Activated CD4-positive, alpha-beta T cell treated with anti-CD3 and anti-CD28 coated beads for 4 hours (primary cell): ENCODE data around the gene RPUSD4.

Experiments used
- DNase-seq, 2 donors: peaks; one replicate each; pipeline ENCODE4 v3.0.0-alpha.2; 2020

RPUSD4 gene

DNA sequence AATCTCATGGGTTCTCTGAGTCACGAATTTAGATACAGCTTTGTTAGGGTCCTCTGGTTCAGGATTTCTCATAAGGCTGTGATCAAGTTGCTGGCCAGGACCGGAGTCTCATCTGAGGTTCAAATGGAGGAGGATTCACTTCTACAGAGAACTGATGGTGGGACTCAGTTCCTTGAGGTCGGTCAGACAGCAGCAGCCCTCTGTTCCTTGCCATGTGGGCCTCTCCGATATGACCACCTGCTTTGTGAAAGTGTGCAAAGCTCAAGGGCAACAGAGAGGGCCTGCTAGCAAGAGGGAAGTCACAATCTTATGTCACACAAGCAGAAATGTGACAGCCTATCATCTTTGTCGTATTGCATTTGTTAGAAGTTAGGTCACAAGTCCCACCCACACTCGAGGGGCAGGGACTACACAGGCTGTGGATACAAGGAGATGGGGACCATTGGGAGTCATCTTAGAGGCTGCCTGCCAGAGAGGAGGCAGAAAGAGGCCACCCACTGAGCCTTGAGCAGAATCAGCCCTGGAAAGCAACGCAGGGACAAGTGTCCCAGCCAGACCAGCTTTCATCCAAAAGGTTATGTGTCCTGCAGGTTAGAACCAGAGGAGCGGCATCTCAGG lies 34.5 kb downstream of the RPUSD4 start:
- no peak for DNase-seq

DNA sequence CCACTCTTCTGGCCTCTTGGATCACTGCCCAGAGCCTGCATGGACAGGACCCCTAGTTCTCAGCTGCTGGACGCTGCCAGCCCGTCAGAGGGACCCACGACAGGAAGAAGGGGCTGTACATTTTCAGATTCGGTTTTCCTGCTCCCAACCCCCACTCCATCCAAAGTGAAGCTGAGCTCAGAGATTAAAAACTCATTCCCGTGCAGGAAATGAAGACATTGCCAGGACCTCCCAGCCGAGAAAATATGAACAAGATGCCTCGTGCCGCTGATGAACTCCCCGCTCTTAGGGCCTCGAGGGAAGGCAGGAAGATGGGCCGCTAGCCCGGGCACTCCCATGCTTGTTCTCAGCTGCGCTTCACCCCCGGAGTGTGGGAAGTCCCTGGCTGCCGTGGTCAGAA lies 36.1 kb downstream of the RPUSD4 start:
- DNase-seq = no peak

GRCh38 chr11:126174816-126175215 lies 36.6 kb downstream of the RPUSD4 start:
- DNase-seq = no peak

DNA sequence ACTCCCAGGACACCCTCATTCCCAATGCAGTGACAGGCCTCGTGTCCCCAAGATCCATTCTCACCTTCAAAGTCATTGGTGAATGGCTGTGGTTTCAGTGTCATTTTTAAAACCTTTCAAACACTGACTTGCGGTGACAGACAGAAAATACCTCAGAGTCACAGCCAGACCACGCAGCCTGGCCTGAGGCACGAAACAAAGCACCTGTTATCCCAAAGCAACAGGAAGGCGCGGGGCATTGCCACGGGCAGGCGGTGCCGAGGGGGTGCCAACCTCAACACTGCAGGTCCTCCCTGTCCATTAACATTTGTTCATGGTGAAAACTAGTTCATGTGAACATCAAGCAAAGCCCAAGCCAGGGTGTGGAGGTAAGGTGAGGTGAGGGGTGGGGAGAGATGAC lies 38.2 kb downstream of the RPUSD4 start:
- no peak for DNase-seq

DNA sequence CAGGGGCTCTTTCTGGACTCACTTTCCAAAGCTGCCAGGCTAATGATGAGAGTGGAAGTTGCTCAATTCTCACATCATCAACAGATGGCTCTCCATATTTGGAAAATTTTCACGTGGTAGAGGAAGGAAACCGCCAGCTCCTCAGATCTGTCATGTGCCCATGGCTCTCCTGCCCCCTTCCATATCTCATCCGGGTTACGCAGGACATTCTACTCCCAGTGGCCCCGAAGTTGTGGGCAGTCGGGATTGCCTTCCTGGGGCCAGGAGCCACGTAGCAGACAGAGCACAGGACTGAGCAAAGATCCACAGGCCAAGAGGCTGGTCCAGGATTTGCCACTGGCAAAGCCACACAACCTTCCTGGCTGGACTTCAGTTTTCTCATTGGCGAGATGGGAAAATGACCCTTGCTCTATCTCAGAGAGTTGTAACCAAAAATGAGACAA lies 38.8 kb downstream of the RPUSD4 start:
- no peak for DNase-seq

GRCh38 chr11:126169291-126169690 lies 42.2 kb downstream of the RPUSD4 start:
- no peak for DNase-seq

- DNase-seq = no peak
These were observed 44.0 kb downstream of the RPUSD4 start for GRCh38 chr11:126167488-126167887.

GRCh38 chr11:126166413-126166812 lies 45.0 kb downstream of the RPUSD4 start:
- DNase-seq = no peak

DNA sequence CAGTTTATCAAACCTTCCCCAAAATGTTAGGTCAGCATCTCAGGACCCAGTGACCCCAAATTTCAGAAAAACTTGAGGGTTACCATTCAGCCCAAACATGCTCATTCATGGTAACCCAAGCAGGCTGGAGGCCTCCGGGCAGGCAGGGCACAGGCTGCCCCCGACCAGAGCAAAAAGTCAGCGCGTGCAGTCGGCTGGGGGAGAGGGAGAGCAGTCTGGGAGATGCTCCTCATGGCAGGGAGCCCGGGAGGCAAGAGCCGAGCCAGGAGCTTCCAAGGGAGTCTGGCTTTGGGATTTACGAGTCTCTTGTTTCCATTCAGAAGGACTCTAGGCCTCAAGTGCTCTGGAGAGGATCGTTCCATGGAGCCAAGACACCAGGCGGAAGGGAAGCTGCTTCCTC lies 45.7 kb downstream of the RPUSD4 start:
- no peak for DNase-seq

DNA sequence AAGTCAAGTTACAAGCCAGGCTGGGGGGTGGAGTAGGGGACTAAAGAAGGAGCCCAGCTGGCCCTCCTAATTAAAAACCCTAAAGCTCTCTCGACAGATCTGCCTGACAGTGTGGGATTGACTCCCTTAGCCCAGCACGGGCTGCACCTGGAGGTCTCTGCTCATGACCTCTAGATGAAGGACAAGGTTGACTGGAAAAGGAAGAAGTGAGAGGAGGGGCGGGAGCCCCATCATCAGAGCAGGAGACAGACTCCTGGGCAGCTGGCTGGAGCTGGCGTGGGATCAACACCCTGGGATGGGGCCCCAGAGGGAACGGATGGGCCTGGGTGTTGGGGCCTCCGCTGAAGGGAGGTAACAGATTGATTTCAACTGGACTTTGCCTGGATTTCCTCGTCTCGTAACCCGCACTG lies 46.1 kb downstream of the RPUSD4 start:
- DNase-seq = no peak

DNA sequence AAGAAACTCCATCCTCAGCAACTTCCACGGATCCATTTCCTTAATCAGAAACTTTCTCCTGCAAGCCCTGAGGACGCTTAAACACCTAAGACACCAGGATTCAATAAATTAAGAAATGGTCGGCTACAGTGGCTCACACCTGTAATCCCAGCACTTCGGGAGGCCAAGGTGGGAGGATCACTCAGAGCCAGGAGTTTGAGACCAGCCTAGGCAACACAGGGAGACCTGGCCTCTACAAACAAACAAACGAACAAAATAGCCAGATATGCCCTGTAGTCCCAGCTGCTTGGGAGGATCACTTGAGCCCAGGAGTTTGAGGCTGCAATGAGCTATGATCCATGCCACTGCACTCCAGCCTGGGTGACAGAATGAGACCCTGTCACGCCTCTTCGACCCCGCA lies 46.7 kb downstream of the RPUSD4 start:
- DNase-seq = no peak

DNA sequence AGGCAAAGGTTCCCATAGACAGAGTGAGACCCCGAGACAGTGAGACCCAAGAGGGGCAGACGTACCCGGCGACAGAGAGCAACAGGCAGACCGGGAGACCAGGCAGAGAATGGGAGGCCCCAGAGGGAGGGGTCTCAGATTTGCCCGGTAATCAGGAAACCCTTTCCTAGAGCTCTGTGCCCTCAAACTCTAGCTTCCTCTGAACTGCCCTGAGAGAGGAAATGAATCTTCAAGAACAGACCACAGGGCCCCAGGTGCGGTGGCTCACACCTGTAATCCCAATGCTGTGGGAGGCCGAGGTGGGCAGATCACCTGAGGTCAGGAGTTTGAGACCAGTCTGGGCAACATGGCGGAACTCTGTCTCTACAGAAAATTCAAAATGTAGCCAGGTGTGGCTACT lies 47.7 kb downstream of the RPUSD4 start:
- no peak for DNase-seq

DNA sequence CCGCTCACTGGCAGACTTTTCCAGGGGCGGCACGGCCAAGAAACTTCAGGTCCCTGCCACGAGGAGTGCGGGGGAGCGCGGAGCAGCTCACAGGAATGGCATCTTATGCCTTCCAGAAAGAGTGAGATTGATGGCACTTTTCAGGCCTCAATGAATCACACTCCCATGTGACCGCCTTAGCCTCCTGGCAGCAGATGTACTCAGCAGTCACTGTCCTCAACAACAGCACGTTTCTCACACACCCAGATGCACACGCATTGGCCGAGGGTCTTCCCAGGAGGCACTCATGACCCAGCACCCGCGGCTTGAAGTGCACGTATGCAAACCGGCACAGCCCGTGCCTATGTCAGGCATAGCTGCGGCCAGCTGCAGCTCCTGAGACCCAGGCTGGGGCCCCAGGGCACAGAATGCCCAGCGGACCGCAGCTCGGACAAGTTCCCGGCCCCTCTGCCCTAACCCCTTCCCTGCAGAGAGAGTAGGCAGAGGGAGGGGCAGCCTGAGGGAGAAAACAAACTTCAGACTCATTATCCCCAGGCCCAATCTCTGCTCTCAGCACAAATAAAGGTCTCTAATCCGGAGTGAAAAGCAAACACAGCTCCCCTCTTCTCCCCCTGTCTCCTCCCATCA lies 48.3 kb downstream of the RPUSD4 start:
- DNase-seq = no peak

- no peak for DNase-seq
These were observed 49.0 kb downstream of the RPUSD4 start for GRCh38 chr11:126162306-126163030.

DNA sequence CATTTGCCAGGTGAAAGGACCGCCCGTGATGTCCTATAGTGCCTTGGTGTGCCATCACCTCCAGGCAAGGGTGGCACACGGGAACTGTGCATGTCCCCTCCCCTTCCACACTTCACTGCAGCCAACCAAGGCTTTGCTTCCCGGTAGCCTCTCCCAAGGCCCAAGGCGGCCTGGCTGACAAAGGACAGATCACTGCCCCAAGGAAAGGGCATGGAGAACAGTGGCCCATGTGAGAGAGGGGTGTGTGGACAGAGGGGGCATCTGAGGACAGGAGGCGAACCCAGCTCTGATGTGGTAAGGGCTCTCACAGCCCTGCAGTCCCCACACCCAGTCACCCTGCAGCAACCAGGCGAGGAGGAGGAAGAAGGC lies 50.4 kb downstream of the RPUSD4 start:
- no peak for DNase-seq

DNA sequence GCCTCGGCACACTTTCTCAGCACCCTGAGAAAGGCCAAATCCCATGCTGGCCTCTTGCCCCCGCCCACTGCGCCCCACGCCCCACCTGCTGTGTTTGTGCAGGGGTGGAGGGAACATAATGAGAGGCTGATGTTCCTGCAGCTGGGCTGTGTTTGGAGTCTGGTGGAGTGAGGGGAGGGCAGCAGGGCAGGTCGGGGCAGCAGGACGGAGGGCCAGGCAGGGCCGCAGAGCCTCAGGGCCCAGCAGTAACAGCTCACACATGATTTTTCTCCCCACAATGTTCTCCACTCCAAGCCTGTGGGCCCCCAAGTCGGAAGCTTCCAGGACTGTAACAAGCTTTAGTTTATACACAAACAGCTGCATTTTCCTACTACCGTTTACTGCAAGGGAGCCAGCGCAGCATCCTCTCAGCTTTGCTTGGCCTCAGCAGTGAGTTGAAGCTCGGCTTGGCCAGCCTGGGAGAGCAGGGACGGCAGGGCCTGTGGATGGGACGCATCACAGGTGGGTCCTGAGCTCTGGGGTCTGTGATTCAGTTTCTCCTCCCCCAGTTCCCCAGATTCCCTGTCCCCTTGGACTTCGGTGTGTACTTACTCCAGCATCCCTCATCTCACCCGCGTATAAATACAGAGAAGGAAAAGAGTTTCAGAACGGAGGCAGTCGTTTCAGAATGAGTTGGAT lies 51.0 kb downstream of the RPUSD4 start:
- DNase-seq = no peak

DNA sequence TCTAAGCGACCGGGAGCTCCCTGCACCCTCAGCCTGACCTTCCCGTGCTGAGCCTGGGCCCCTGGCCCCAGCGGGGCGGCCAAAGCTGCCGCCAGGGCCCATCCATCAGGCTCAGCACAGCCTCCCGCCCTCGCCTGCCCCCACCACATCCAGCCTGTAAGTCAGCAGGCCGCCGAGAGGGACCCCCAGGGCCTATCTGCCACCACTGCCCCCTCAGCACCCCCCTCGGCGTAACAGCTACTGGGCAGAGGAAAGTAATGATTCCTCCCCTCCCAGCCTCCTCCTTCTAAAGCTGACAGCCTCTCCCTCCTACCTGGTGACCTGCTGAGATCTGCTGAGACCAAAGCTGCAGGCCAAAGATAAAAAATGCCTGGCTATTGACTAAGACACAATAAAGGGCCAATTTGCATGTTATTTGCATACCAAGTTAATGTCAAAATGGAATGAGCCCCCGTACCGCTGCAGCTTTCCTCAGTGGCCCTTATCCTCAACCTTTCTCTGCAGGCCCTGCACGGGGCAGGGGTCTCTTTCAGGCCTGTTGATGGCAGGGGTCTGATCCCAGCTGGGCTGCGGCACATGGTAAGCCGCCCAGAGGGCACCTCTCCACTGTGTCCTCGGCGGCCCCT lies 51.6 kb downstream of the RPUSD4 start:
- no peak for DNase-seq

DNA sequence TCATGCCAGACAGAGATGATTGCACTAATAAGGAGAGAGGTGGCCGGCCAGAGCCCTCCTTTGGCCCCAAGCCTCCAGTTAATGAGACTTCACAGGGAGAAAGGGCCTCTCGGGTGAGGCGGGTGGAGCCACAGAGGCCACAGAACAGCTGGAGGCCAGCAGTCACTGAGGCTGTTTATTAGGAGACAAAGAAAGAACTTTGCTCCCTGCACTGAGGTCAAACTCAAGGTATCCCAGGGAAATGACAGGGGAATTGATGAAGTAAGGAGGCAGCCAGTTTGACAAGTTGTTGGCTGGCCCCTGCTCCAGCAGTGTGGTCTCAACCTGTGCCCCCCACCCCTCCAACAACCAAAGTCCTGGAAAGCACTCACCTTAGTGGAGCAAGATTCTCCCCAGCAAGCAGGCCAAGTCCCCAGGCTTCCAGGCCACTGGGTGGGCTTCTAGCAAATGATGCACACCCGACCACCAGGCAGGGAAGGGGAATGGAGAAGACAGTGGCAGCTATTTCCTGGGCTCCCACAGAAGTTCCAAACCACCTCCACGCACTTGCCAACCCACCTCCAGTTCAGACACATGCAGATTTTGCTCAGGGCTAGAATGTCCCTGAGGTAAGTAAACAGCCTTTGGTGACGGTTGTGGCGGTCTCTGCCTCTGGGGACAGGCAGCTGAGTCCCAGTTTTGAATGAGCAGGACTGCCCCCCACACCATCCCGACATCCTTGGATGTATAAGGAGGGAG lies 53.2 kb downstream of the RPUSD4 start:
- no peak for DNase-seq

- DNase-seq = no peak
These were observed 54.0 kb downstream of the RPUSD4 start for GRCh38 chr11:126157326-126158030.

- no peak for DNase-seq
These were observed 54.6 kb downstream of the RPUSD4 start for GRCh38 chr11:126156814-126157213.

DNA sequence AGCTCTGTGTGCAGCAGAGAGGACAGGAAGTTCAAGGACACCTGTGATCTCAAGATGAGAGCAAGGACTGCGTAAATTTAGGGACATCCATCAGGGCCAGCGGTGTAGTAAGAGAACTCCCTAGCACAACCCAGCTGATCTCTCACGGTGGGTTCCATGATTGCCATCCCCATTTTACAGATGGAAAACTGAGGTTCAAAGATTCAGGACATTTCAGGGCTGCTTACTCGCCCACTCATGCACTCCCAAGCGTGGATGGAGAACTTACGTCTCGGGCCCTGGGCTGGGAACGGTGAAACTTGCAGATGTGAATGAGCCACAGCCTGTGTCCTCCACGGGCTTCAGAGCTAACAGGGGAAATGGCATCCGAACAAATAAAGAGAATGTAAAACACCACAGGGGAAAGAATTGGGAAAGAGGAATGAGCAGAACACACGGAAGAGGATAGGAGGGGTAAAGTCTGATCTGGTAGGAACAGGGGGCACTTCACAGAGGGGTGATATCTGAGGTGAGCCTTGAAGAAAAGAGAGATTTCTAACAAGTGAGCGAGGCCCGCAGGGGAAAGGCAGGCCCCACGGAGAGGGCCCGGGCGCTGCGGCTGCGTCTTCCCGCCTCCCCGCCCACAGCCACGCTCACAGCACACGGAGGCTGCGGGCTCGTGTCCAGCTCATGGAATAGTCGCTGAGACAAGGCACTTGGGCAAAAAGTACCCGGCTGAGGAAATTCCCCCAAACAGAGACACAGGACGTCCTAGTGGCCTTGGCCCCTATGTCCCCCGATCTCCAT lies 55.9 kb downstream of the RPUSD4 start:
- no peak for DNase-seq
